Cardiac muscle cell (in vitro differentiated cells and primary cell): ENCODE measurements around the gene AKAP1. TPM values are rescaled to one million over a fixed set of nuclear protein-coding genes. Genes with fewer than 3 reads are reported as not detected.

Experiments used
- DNase-seq, 2 donors: peaks; one replicate each; pipeline versions ENCODE4 v3.0.0 to v3.0.0-alpha.2; 2010 to 2017; ENCODE audit warnings: low read depth in 1 of 2, low spot score in 1 of 2
- H3K27ac ChIP-seq: fragments of 200-600 bp; sonication (generic); 2 replicates; pipeline ENCODE4 v1.5.1; 2016
- H3K27me3 ChIP-seq: fragments of 200-600 bp; sonication (generic); 2 replicates; pipeline ENCODE4 v1.6.0; 2016; ENCODE audit warnings: control low read depth
- H3K36me3 ChIP-seq: fragments of 200-600 bp; sonication (generic); 2 replicates; pipeline ENCODE4 v1.5.1; 2016; ENCODE audit warnings: control low read depth
- H3K4me1 ChIP-seq: fragments of 200-600 bp; sonication (generic); 2 replicates; pipeline ENCODE4 v1.8.1; 2017; ENCODE audit warnings: low read depth, mild to moderate bottlenecking, mixed run types
- H3K4me3 ChIP-seq: fragments of 200-600 bp; sonication (generic); 2 replicates; pipeline ENCODE4 v1.5.1; 2016; ENCODE audit warnings: mild to moderate bottlenecking
- H3K9me3 ChIP-seq: fragments of 200-600 bp; sonication (generic); 2 replicates; pipeline ENCODE4 v1.5.1; 2017; ENCODE audit warnings: low read depth, mild to moderate bottlenecking, control low read depth
- CTCF ChIP-seq: IDR thresholded peaks from 2 replicates; pipeline ENCODE4 v1.5.1; 2012; ENCODE audit warnings: low read depth, mild to moderate bottlenecking, low read length
- polyA plus RNA-seq: library from polyadenylated mRNA; unstranded; fragments of >200 nt; fragmentation: Nextera tagmentation; extraction: Ambion mirVana; gene quantifications from 2 replicates; pipeline ENCODE4 v1.2.1, GENCODE V29; 2016
- total RNA-seq: library from RNA; depleted of rRNA; stranded (reverse); fragments of >200 nt; gene quantifications from 2 replicates; pipeline ENCODE4 v1.2.3, GENCODE V29; 2016

Gene AKAP1
- total and polyA plus RNA-seq, 2 experiments from 2014 or later = 35.3 to 81.4 TPM

- no peak for DNase-seq
- no peak for TF ChIP-seq CTCF
- no peaks in the 10 kb centered on the region for H3K4me1 ChIP-seq
- H3K27me3 ChIP-seq = no peaks in the 10 kb centered on the region
- no peak overlapping the region for H3K27ac ChIP-seq
- H3K36me3 ChIP-seq = no peaks in the 10 kb centered on the region
- no peak overlapping the region for H3K4me3 ChIP-seq
- H3K9me3 ChIP-seq = no peaks in the 10 kb centered on the region
These were observed 8.0 kb upstream of the AKAP1 start for GRCh38 chr17:57077000-57077399.

GRCh38 chr17:57078274-57078673 is 6.8 kb upstream of the AKAP1 start:
- Histone ChIP-seq H3K9me3 (no peaks in the 10 kb centered on the region), H3K4me1 (no peaks in the 10 kb centered on the region), H3K27ac (no peak overlapping the region), H3K27me3 (no peaks in the 10 kb centered on the region), H3K36me3 (no peaks in the 10 kb centered on the region), H3K4me3 (no peak overlapping the region)
- no peak for DNase-seq
- no peak for TF ChIP-seq CTCF

GRCh38 chr17:57080718-57081117 is 4.3 kb upstream of the AKAP1 start:
- DNase-seq = peak in 1 of 2 donors; percentile 10
- Histone ChIP-seq H3K4me3 (no peak overlapping the region), H3K27me3 (no peaks in the 10 kb centered on the region), H3K27ac (no peak overlapping the region), H3K4me1 (peaks cover 3% of the 10 kb centered on the region), H3K36me3 (no peaks in the 10 kb centered on the region), H3K9me3 (no peaks in the 10 kb centered on the region)
- no peak for TF ChIP-seq CTCF

GRCh38 chr17:57082441-57082840 is 2.6 kb upstream of the AKAP1 start:
- Histone ChIP-seq H3K36me3 (no peaks in the 10 kb centered on the region), H3K4me1 (peaks cover 12% of the 10 kb centered on the region), H3K27me3 (no peaks in the 10 kb centered on the region), H3K4me3 (no peak overlapping the region), H3K9me3 (no peaks in the 10 kb centered on the region), H3K27ac (no peak overlapping the region)
- no peak for TF ChIP-seq CTCF
- no peak for DNase-seq

- peaks cover 19% of the 10 kb centered on the region for H3K4me1 ChIP-seq
- no peak for TF ChIP-seq CTCF
- H3K4me3 ChIP-seq = peak overlapping the region; percentile 88
- DNase-seq = no peak
- no peaks in the 10 kb centered on the region for H3K9me3 ChIP-seq
- H3K36me3 ChIP-seq = no peaks in the 10 kb centered on the region
- peak overlapping the region; percentile 92 for H3K27ac ChIP-seq
- H3K27me3 ChIP-seq = no peaks in the 10 kb centered on the region
These were observed 665 bp upstream of the AKAP1 start for GRCh38 chr17:57084361-57084801.
